ENCODE results near the gene ABCA7.

The ABCA7 gene

GRCh38 chr19:1015061-1015781 lies 24.7 kb upstream of the ABCA7 start:
- Histone ChIP-seq H3K14ac (ENCODE audit: low read length in 2 of 2) (no peak overlapping the region), H2BK120ac (ENCODE audit: low read depth, low read length) (no peak overlapping the region), H3K27me3 (ENCODE audit: control insufficient read depth in 1 of 2, insufficient read depth in 1 of 2, low read length in 2 of 2) (no peaks in the 10 kb centered on the region), H3K18ac (ENCODE audit: low read depth in 1 of 2, low read length in 2 of 2) (peak overlapping the region in 1 of 2 experiments; percentile 5), H2BK12ac (ENCODE audit: low read length in 2 of 2) (no peak overlapping the region), H4K91ac (ENCODE audit: low read length) (no peak overlapping the region), H3K27ac (ENCODE audit: low read length, poor library complexity, severe bottlenecking) (no peak overlapping the region), H2BK15ac (ENCODE audit: low read depth, poor library complexity, severe bottlenecking) (no peak overlapping the region), H3K23ac (ENCODE audit: low read length in 2 of 2) (peak overlapping the region in 1 of 2 experiments; percentile 76), H3K4ac (ENCODE audit: low read depth in 1 of 2, low read length in 2 of 2) (no peak overlapping the region), H3K9ac (ENCODE audit: low read length) (peak overlapping the region; percentile 48), H2BK5ac (ENCODE audit: low read depth, low read length, poor library complexity, severe bottlenecking) (no peak overlapping the region), H4K8ac (ENCODE audit: low read length) (no peak overlapping the region), H3K4me1 (ENCODE audit: control insufficient read depth, insufficient read depth, low read depth, low read length) (peaks cover 53% of the 10 kb centered on the region), H3K4me2 (ENCODE audit: low read length, poor library complexity, severe bottlenecking) (no peak overlapping the region), H2AK5ac (ENCODE audit: low read length, severe bottlenecking) (no peak overlapping the region), H3K36me3 (ENCODE audit: control insufficient read depth in 1 of 2, insufficient read depth in 2 of 2, low read depth in 1 of 2, low read length in 2 of 2) (peaks cover 19 to 79% of the 10 kb centered on the region in 2 experiments), H3K4me3 (ENCODE audit: insufficient read depth in 1 of 2, low read depth in 1 of 2, low read length in 2 of 2) (no peak overlapping the region), H2AFZ (ENCODE audit: low read depth, low read length) (no peak overlapping the region), H3K9me3 (ENCODE audit: control insufficient read depth, low read length) (no peaks in the 10 kb centered on the region), H3K79me1 (replicated peaks; ENCODE audit: low read length, poor library complexity, severe bottlenecking) (peaks cover 16% of the 10 kb centered on the region)
- 96% methylated on average over 24 of the region's 29 CpGs for WGBS
- DNase-seq: no peak

GRCh38 chr19:1015782-1016646 lies 23.9 kb upstream of the ABCA7 start:
- Histone ChIP-seq H3K27me3 (ENCODE audit: control insufficient read depth in 1 of 2, insufficient read depth in 1 of 2, low read length in 2 of 2) (no peaks in the 10 kb centered on the region), H3K36me3 (ENCODE audit: control insufficient read depth in 1 of 2, insufficient read depth in 2 of 2, low read depth in 1 of 2, low read length in 2 of 2) (peaks cover 15 to 71% of the 10 kb centered on the region in 2 experiments), H3K9me3 (ENCODE audit: control insufficient read depth, low read length) (no peaks in the 10 kb centered on the region), H2BK15ac (ENCODE audit: low read depth, poor library complexity, severe bottlenecking) (no peak overlapping the region), H3K4me3 (ENCODE audit: insufficient read depth in 1 of 2, low read depth in 1 of 2, low read length in 2 of 2) (peak overlapping the region in 1 of 2 experiments; percentile 8), H3K27ac (ENCODE audit: low read length, poor library complexity, severe bottlenecking) (peak overlapping the region; percentile 9), H2BK120ac (ENCODE audit: low read depth, low read length) (no peak overlapping the region), H3K4me2 (ENCODE audit: low read length, poor library complexity, severe bottlenecking) (no peak overlapping the region), H3K4me1 (ENCODE audit: control insufficient read depth, insufficient read depth, low read depth, low read length) (peaks cover 53% of the 10 kb centered on the region), H4K91ac (ENCODE audit: low read length) (peak overlapping the region; percentile 29), H3K18ac (ENCODE audit: low read depth in 1 of 2, low read length in 2 of 2) (peak overlapping the region in 1 of 2 experiments; percentile 48), H3K23ac (ENCODE audit: low read length in 2 of 2) (peak overlapping the region in 1 of 2 experiments; percentile 23), H4K8ac (ENCODE audit: low read length) (no peak overlapping the region), H2BK12ac (ENCODE audit: low read length in 2 of 2) (peak overlapping the region in 1 of 2 experiments; percentile 51), H3K9ac (ENCODE audit: low read length) (peak overlapping the region; percentile 48), H3K14ac (ENCODE audit: low read length in 2 of 2) (peak overlapping the region in 1 of 2 experiments; percentile 4), H2AK5ac (ENCODE audit: low read length, severe bottlenecking) (no peak overlapping the region), H2BK5ac (ENCODE audit: low read depth, low read length, poor library complexity, severe bottlenecking) (no peak overlapping the region), H3K79me1 (replicated peaks; ENCODE audit: low read length, poor library complexity, severe bottlenecking) (peaks cover 14% of the 10 kb centered on the region), H2AFZ (ENCODE audit: low read depth, low read length) (no peak overlapping the region), H3K4ac (ENCODE audit: low read depth in 1 of 2, low read length in 2 of 2) (no peak overlapping the region)
- WGBS: 71% methylated on average over 31 of the region's 31 CpGs
- DNase-seq: no peak

GRCh38 chr19:1016647-1017114 lies 23.2 kb upstream of the ABCA7 start:
- peaks cover 14% of the 10 kb centered on the region for H3K79me1 ChIP-seq (replicated peaks; ENCODE audit: low read length, poor library complexity, severe bottlenecking)
- WGBS: 36% methylated on average over 12 of the region's 12 CpGs
- peak overlapping the region; percentile 66 for H4K8ac ChIP-seq (ENCODE audit: low read length)

More at GRCh38 chr19:1016647-1017114, 23.2 kb upstream of the ABCA7 start:
- peak; percentile 87 for DNase-seq
- H3K18ac ChIP-seq (ENCODE audit: low read depth in 1 of 2, low read length in 2 of 2): peak overlapping the region in 1 of 2 experiments; percentile 42
- no peak overlapping the region for H3K23ac ChIP-seq (ENCODE audit: low read length in 2 of 2)
- H3K14ac ChIP-seq (ENCODE audit: low read length in 2 of 2): no peak overlapping the region
- no peak overlapping the region for H2AK5ac ChIP-seq (ENCODE audit: low read length, severe bottlenecking)
- H2BK120ac ChIP-seq (ENCODE audit: low read depth, low read length): no peak overlapping the region
- peak overlapping the region in 1 of 2 experiments; percentile 33 for H3K4me3 ChIP-seq (ENCODE audit: insufficient read depth in 1 of 2, low read depth in 1 of 2, low read length in 2 of 2)
- H3K4ac ChIP-seq (ENCODE audit: low read depth in 1 of 2, low read length in 2 of 2): no peak overlapping the region
- no peaks in the 10 kb centered on the region for H3K27me3 ChIP-seq (ENCODE audit: control insufficient read depth in 1 of 2, insufficient read depth in 1 of 2, low read length in 2 of 2)
- no peak overlapping the region for H2AFZ ChIP-seq (ENCODE audit: low read depth, low read length)
- H3K36me3 ChIP-seq (ENCODE audit: control insufficient read depth in 1 of 2, insufficient read depth in 2 of 2, low read depth in 1 of 2, low read length in 2 of 2): peaks cover 14 to 64% of the 10 kb centered on the region in 2 experiments
- H3K4me1 ChIP-seq (ENCODE audit: control insufficient read depth, insufficient read depth, low read depth, low read length): peaks cover 53% of the 10 kb centered on the region
- H3K9ac ChIP-seq (ENCODE audit: low read length): peak overlapping the region; percentile 30
- no peak overlapping the region for H2BK15ac ChIP-seq (ENCODE audit: low read depth, poor library complexity, severe bottlenecking)
- H2BK12ac ChIP-seq (ENCODE audit: low read length in 2 of 2): peak overlapping the region in 1 of 2 experiments; percentile 51
- no peaks in the 10 kb centered on the region for H3K9me3 ChIP-seq (ENCODE audit: control insufficient read depth, low read length)
- peak overlapping the region; percentile 33 for H3K27ac ChIP-seq (ENCODE audit: low read length, poor library complexity, severe bottlenecking)
- no peak overlapping the region for H2BK5ac ChIP-seq (ENCODE audit: low read depth, low read length, poor library complexity, severe bottlenecking)
- no peak overlapping the region for H3K4me2 ChIP-seq (ENCODE audit: low read length, poor library complexity, severe bottlenecking)
- H4K91ac ChIP-seq (ENCODE audit: low read length): peak overlapping the region; percentile 36

Data from mesenchymal stem cell (in vitro differentiated cells and primary cell).